GM18505 (cell line): ENCODE measurements around the gene THAP11.

ENCODE experiments used
- ATAC-seq: cut with Tn5 transposase; IDR thresholded peaks from one replicate; pipeline ENCODE4 v1.9.1; 2021; ENCODE audit not compliant: unreplicated experiment
- POLR2A ChIP-seq: IDR thresholded peaks from 4 replicates; pipeline ENCODE4 v1.6.1; 2011; ENCODE audit warnings: borderline replicate concordance; ENCODE audit not compliant: insufficient read depth, insufficient read length; ENCODE audit errors: extremely low read depth

The THAP11 gene

GRCh38 chr16:67841816-67842508 is at the start of gene THAP11:
Gene THAP11 (plus strand): TSS chr16:67842320. CDS start chr16:67842555, 235 bp downstream.
- TF ChIP-seq POLR2A: peak; percentile 52
- ATAC-seq: peak; percentile 49

- no peak for ATAC-seq
Measured at GRCh38 chr16:67796099-67796718, 45.9 kb upstream of the THAP11 start.

GRCh38 chr16:67800338-67800926 is 41.7 kb upstream of the THAP11 start:
- ATAC-seq: no peak
- TF ChIP-seq POLR2A: no peak

More at GRCh38 chr16:67796099-67796718, 45.9 kb upstream of the THAP11 start:
- TF ChIP-seq POLR2A: no peak

GRCh38 chr16:67801241-67801640 is 40.9 kb upstream of the THAP11 start:
- TF ChIP-seq POLR2A: no peak
- ATAC-seq: no peak

GRCh38 chr16:67801883-67802282 is 40.2 kb upstream of the THAP11 start:
- no peak for TF ChIP-seq POLR2A
- no peak for ATAC-seq

- no peak for ATAC-seq
- no peak for TF ChIP-seq POLR2A
Measured at GRCh38 chr16:67803894-67804293, 38.2 kb upstream of the THAP11 start.

- ATAC-seq: no peak
Measured at GRCh38 chr16:67804853-67805542, 37.1 kb upstream of the THAP11 start.

GRCh38 chr16:67805718-67806427 is 36.2 kb upstream of the THAP11 start:
- no peak for ATAC-seq
- no peak for TF ChIP-seq POLR2A

More at GRCh38 chr16:67804853-67805542, 37.1 kb upstream of the THAP11 start:
- no peak for TF ChIP-seq POLR2A

GRCh38 chr16:67806428-67807147 is 35.5 kb upstream of the THAP11 start, which contains the start of the genes RANBP10 and TSNAXIP1:
Gene RANBP10 (minus strand): TSS chr16:67806560. CDS start chr16:67806536, 24 bp downstream.
Gene TSNAXIP1 (plus strand): TSS chr16:67806889. CDS start chr16:67807150, 261 bp downstream.
- peak; percentile 86 for ATAC-seq
- peak; percentile 90 for TF ChIP-seq POLR2A

- no peak for ATAC-seq
- TF ChIP-seq POLR2A: no peak
Measured at GRCh38 chr16:67807148-67807682, 34.9 kb upstream of the THAP11 start.

- no peak for TF ChIP-seq POLR2A
- no peak for ATAC-seq
Measured at GRCh38 chr16:67811899-67812298, 30.2 kb upstream of the THAP11 start.

GRCh38 chr16:67814567-67814966 is 27.6 kb upstream of the THAP11 start:
- no peak for ATAC-seq
- no peak for TF ChIP-seq POLR2A

- TF ChIP-seq POLR2A: no peak
- ATAC-seq: no peak
Measured at GRCh38 chr16:67820608-67821259, 21.4 kb upstream of the THAP11 start.
